Fibroblast of villous mesenchyme (primary cell): Measurements from ENCODE around the gene ALDH3A1. TPM values are rescaled to one million over a fixed set of nuclear protein-coding genes. Genes with fewer than 3 reads are reported as not detected.

Source experiments
- DNase-seq: peaks from one replicate; pipeline ENCODE4 v3.0.0-alpha.2; 2010; ENCODE audit warnings: low read depth
- H3K4me3 ChIP-seq: 2 replicates; pipeline ENCODE4 v1.5.1; 2011; ENCODE audit warnings: low read depth, mild to moderate bottlenecking, low read length
- total RNA-seq: library from RNA; depleted of rRNA; stranded (reverse); fragments of >200 nt; gene quantifications from 2 replicates; pipeline ENCODE4 v1.2.3, GENCODE V29; 2012
- TF ChIP-seq, protein P1 (sequence below): IDR thresholded peaks from 2 replicates; pipeline ENCODE4 v1.5.1; 2012; ENCODE audit warnings: low read depth, mild to moderate bottlenecking, low read length; ENCODE audit not compliant: insufficient read depth

ALDH3A1 gene
- total RNA-seq, 1 donor, result not detected

DNA sequence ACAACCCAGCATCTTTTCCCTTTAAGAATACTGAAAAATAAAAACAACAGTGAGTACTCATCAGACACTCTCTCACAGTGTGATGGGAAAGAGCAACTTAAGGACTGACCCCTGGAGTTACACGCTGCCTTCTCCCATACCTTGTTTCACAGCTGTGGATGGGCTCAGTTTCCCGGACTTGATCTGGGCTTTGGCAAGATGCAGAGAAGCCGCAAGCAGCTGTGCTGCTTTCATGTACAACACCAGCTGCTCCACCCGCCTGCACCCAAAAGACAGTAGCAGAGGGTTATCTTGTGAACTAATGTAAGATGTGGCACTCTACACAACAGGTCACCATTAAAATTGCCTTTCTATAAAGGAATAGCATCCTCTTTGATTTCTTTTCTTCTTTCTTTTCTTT lies 32.7 kb upstream of the ALDH3A1 start:
- DNase-seq, result no peak
- TF ChIP-seq, protein P1, sequence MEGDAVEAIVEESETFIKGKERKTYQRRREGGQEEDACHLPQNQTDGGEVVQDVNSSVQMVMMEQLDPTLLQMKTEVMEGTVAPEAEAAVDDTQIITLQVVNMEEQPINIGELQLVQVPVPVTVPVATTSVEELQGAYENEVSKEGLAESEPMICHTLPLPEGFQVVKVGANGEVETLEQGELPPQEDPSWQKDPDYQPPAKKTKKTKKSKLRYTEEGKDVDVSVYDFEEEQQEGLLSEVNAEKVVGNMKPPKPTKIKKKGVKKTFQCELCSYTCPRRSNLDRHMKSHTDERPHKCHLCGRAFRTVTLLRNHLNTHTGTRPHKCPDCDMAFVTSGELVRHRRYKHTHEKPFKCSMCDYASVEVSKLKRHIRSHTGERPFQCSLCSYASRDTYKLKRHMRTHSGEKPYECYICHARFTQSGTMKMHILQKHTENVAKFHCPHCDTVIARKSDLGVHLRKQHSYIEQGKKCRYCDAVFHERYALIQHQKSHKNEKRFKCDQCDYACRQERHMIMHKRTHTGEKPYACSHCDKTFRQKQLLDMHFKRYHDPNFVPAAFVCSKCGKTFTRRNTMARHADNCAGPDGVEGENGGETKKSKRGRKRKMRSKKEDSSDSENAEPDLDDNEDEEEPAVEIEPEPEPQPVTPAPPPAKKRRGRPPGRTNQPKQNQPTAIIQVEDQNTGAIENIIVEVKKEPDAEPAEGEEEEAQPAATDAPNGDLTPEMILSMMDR, result no peak
- H3K4me3 ChIP-seq, result no peak overlapping the region

DNA sequence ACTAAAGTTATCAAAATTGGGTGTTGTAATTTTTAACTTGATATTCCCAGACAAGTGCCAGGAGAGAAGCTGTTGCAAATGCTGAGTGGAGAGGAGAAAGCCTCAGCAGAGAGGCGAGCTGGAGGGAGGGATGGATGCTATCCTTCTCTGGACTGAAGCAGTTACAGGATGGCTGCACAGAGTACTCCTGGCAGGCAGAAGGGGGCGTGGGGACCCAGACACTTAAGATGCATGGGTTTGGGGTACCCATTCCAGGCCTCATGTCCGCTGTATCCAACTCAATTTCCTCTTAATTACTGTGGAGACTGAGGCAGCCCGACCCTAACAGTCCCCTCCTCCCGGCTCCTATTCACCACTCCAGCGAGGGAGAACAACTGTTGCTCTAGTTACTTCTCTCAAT lies 25.4 kb upstream of the ALDH3A1 start:
- TF ChIP-seq, protein P1, result no peak
- no peak for DNase-seq
- no peak overlapping the region for H3K4me3 ChIP-seq

DNA sequence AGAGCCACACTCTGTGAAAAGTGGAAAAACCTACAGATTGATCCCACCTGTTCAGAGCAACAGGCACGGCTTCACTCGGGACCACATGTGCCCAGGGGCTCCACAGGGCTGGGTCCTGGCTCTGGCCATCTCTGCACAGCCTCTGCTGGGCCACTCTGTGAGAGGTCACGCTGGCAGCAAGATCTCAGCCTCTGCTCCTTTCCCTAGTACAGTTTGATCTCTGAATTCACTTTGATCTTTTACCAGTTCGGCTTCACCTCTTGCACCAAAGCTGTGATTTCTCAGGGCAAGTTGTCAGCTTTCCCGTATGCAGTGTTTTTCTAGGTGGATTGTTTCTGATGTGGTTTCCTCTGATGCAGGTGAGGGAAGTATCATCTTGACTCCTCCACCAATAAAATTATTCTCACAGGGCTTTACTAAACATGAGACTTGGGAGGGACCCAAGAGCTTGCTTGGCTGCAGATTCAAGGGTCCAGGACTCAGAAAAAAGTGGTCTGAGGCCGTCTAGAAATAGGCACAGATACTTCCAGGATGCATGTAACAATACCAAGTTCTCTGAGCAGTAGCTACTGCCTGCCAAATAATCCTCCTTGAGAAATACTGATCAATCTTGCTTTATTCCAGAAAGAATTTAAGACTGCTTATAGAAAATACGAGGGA lies 24.0 kb upstream of the ALDH3A1 start:
- H3K4me3 ChIP-seq, result no peak overlapping the region
- no peak for DNase-seq
- TF ChIP-seq, protein P1, result no peak

DNA sequence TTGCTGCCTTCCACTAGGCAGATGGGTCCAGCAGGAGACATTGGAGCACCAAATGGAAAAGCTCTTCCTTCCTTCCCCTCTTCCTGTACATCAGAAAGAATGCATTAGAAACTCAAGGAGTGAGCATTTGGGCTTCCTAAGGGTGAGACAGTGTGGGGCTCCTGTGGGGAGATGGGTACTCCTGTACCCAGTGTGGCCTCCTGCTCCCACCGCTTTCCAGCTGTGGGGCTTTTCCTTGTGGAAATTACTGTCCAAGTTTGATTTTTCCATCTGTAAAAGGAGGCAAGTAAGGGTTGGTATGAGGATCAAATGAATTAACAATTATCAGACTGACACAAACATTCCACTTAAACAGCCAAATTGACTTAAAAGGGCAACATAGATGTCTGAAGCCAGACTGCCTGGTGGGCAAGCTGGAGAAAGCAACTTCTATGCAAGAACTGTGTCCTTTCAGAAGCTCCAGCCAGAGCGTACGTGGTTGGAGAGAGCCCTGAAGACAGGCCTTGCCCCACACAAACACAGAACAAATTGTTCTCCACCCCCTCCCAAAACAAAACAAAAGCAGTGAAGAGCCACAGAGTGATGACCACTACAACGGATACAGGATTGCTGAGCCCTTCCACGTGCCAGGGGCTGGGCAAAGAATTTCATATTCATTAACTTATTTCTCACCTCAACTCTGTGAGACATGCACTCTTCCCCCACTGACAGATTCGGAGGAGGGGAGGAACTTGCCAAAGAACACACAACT lies 23.1 kb upstream of the ALDH3A1 start:
- TF ChIP-seq, protein P1, result no peak
- DNase-seq, result no peak
- H3K4me3 ChIP-seq, result no peak overlapping the region

DNA sequence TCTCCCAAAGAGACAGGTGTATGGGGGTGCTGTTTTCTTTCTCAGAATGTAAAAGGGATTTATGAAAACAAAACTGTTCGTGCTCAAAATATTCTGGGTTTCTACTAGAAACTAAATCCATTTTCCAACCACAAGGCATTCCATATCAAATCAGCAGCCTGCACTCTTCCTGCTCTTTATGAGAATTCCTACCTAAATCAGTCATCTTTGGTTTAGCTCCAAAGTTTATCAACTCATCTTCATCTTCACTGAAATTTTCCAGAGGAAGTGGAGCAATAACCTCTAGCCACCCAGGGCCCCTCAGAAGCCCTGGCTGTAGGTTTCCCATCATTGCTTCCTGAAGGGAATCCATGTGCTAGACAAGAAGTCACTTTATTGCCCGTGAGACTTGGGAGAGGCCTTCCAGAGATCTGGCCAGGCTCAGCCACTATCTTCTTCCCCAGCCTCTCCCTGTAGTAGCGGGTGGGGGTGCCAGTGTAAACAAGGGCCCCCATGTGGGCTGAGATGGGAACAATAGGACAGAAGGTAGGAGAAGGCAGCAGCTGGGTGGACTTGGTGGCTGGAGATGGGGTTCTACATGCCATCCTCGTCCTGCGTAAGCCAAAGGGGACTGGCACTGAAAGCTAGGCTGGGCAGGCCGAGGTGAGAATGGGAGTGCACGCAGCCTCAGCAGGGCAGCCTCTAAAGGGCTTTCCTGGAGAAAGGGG lies 22.0 kb upstream of the ALDH3A1 start:
- no peak overlapping the region for H3K4me3 ChIP-seq
- TF ChIP-seq, protein P1, result no peak
- peak; percentile 98 for DNase-seq

DNA sequence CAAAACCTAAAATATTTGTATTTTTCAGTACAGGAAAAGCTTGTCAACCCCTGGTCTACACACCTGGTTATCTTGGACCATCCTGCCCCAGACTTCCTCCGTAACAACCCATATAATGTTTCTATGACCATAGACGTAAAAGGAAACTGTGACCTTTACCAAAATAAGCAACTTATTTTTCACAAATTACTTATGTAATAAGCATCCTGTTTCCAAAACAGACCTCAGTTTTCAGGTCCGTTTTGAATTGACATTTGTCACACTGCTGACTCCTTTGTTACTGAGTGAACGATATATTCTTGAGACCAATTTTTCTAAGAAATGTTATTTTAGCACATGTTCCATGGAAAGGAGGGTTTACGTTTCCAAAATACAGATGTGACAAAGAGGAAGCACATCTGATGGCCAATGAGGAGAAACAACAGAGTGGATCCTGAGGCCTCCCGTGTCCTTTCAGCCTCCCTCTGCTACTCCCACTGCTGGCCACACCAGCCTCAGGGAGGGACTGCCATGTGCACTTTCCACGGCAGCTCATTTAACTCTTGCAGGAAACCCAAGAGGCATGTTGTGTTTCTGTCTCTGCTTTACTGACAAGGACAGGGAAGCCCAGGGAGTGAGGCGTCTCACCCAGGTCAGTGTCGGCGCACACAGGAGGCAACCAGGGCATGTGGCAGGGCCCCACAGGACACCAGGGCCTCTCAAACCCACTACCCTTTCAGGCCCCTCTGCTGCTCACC lies 20.1 kb upstream of the ALDH3A1 start:
- TF ChIP-seq, protein P1, result no peak
- no peak for DNase-seq
- H3K4me3 ChIP-seq, result no peak overlapping the region
